ENCODE measurements around the gene UNC5C. TPM values are rescaled to one million over a fixed set of nuclear protein-coding genes. Genes with fewer than 3 reads are reported as not detected.

Gene UNC5C
- total RNA-seq, 2 experiments from 2014 or later, result not detected

DNA sequence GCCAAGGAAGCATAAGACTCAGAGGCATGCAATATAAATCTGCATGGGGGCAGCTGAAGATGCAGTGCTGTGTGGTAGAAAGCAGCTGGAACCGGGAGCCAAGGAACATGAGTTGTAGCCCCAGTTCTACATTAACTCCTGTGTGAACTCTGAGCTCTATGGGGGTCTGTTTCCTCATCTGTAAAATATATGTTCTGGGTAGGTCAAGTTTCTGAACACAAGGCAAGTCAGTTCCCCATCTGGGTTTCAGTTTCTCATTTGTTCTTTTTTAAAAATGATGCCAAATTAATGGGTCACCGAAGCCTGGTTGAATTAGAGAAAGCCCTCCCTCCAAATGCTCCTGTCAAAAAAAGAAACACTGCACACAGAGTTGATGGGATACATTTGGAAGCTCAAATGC lies 24.0 kb downstream of the UNC5C start:
- Histone ChIP-seq H3K4me1 (ENCODE audit: insufficient read depth, low read length, poor library complexity, severe bottlenecking) (no peaks in the 10 kb centered on the region), H3K9me3 (ENCODE audit: low read length) (no peaks in the 10 kb centered on the region), H3K27ac (ENCODE audit: low read depth, low read length, poor library complexity, severe bottlenecking) (no peak overlapping the region), H3K79me2 (ENCODE audit: insufficient read depth, low read depth, low read length) (no peaks in the 10 kb centered on the region), H3K4me3 (ENCODE audit: low read depth, low read length, poor library complexity, severe bottlenecking) (no peak overlapping the region), H3K36me3 (ENCODE audit: insufficient read depth, low read length) (no peaks in the 10 kb centered on the region), H3K9me2 (ENCODE audit: insufficient read depth, low read length) (no peaks in the 10 kb centered on the region), H4K20me1 (ENCODE audit: insufficient read depth, low read length) (no peaks in the 10 kb centered on the region), H3K4me2 (ENCODE audit: low read length) (no peak overlapping the region), H2AFZ (ENCODE audit: low read length) (no peak overlapping the region)
- POLR2A ChIA-PET, result no interaction called here
- CTCF ChIA-PET (ENCODE audit: unreplicated experiment), result no interaction called here
- DNase-seq (ENCODE audit: low spot score), result no peak
- intact Hi-C loops (cut with micrococcal nuclease; ENCODE audit: unreplicated experiment), result no loop called here
- BruUV-seq (replicated peaks), result no TSS peak
- no peak for TF ChIP-seq EZH2phosphoT487 (IDR thresholded peaks at IDR 0.05; ENCODE audit: borderline replicate concordance, low read depth, low read length)
- TF ChIP-seq, protein P1, sequence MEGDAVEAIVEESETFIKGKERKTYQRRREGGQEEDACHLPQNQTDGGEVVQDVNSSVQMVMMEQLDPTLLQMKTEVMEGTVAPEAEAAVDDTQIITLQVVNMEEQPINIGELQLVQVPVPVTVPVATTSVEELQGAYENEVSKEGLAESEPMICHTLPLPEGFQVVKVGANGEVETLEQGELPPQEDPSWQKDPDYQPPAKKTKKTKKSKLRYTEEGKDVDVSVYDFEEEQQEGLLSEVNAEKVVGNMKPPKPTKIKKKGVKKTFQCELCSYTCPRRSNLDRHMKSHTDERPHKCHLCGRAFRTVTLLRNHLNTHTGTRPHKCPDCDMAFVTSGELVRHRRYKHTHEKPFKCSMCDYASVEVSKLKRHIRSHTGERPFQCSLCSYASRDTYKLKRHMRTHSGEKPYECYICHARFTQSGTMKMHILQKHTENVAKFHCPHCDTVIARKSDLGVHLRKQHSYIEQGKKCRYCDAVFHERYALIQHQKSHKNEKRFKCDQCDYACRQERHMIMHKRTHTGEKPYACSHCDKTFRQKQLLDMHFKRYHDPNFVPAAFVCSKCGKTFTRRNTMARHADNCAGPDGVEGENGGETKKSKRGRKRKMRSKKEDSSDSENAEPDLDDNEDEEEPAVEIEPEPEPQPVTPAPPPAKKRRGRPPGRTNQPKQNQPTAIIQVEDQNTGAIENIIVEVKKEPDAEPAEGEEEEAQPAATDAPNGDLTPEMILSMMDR (conservative IDR thresholded peaks at IDR 0.05; ENCODE audit: low read length), result no peak

DNA sequence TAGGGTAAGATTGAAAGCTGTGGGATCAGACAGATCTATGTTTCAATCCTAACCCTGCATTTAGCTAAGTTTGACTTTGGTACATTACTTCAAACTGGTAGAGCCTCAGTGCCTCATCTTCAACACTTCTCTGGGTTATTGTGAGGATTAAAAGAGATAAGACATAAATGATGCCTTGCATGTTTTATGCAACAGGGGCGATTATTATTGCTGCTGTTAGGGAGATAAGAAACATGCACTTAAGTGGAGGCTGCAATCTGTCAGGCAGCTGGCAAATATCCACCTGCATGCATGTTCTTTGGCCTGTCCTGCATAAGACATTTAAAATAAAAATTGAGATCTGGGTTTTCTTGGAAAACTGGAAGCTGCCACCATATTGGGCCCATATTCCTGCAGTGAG lies 24.6 kb downstream of the UNC5C start:
- Histone ChIP-seq H3K9me3 (ENCODE audit: low read length) (no peaks in the 10 kb centered on the region), H4K20me1 (ENCODE audit: insufficient read depth, low read length) (no peaks in the 10 kb centered on the region), H3K9me2 (ENCODE audit: insufficient read depth, low read length) (no peaks in the 10 kb centered on the region), H3K4me3 (ENCODE audit: low read depth, low read length, poor library complexity, severe bottlenecking) (no peak overlapping the region), H3K79me2 (ENCODE audit: insufficient read depth, low read depth, low read length) (no peaks in the 10 kb centered on the region), H3K4me1 (ENCODE audit: insufficient read depth, low read length, poor library complexity, severe bottlenecking) (no peaks in the 10 kb centered on the region), H2AFZ (ENCODE audit: low read length) (no peak overlapping the region), H3K4me2 (ENCODE audit: low read length) (no peak overlapping the region), H3K36me3 (ENCODE audit: insufficient read depth, low read length) (no peaks in the 10 kb centered on the region), H3K27ac (ENCODE audit: low read depth, low read length, poor library complexity, severe bottlenecking) (no peak overlapping the region)
- ChIA-PET POLR2A (no interaction called here), CTCF (ENCODE audit: unreplicated experiment) (no interaction called here)
- intact Hi-C loops (cut with micrococcal nuclease; ENCODE audit: unreplicated experiment), result no loop called here
- no peak for DNase-seq (ENCODE audit: low spot score)
- TF ChIP-seq, protein P1 (conservative IDR thresholded peaks at IDR 0.05; ENCODE audit: low read length), result no peak
- TF ChIP-seq EZH2phosphoT487 (IDR thresholded peaks at IDR 0.05; ENCODE audit: borderline replicate concordance, low read depth, low read length), result no peak
- no TSS peak for BruUV-seq (replicated peaks)

DNA sequence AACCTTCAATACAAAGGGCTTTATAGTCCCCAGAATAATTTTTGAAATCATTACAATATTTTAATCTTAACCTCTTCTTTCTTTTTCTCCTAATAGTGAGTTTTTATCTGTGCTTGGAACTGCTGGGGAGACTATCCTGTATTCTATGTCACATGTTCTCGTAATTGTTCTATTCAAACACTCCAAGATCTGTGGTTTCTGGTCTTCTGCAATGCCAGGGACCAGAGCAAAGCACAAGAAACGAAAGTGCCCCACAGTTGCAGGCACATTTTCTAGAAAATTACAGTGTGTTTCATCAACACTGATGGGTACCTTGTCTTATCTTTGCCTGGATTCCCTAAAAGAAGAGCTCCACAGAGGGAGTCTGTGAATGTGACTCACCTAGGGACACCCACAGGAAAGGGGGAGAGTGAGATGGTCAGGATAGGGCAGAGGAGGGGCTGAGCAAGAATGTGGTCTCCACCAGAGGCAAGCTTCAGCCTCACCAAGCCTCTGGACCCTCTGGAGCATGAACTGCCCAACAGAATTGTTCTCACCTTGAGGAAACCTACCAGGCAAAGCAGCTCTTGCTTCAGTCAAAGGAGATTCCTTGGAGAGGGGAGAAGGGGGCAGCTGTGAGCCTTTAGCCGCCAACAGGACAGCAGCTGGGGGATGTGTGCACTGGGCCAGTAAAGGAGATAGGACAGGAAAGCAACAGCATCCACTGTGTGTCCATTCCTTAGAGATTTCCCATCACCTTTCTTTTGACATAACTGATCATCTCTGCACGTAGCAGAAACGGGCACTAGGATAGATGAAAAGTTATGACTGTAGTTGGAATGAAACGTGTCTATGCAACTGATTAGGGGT lies 25.9 kb downstream of the UNC5C start:
- no peak for DNase-seq (ENCODE audit: low spot score)
- Histone ChIP-seq H3K79me2 (ENCODE audit: insufficient read depth, low read depth, low read length) (no peaks in the 10 kb centered on the region), H3K27ac (ENCODE audit: low read depth, low read length, poor library complexity, severe bottlenecking) (no peak overlapping the region), H4K20me1 (ENCODE audit: insufficient read depth, low read length) (no peaks in the 10 kb centered on the region), H3K4me2 (ENCODE audit: low read length) (no peak overlapping the region), H3K36me3 (ENCODE audit: insufficient read depth, low read length) (no peaks in the 10 kb centered on the region), H3K4me3 (ENCODE audit: low read depth, low read length, poor library complexity, severe bottlenecking) (no peak overlapping the region), H3K9me2 (ENCODE audit: insufficient read depth, low read length) (no peaks in the 10 kb centered on the region), H3K4me1 (ENCODE audit: insufficient read depth, low read length, poor library complexity, severe bottlenecking) (no peaks in the 10 kb centered on the region), H3K9me3 (ENCODE audit: low read length) (no peaks in the 10 kb centered on the region), H2AFZ (ENCODE audit: low read length) (no peak overlapping the region)
- ChIA-PET CTCF (ENCODE audit: unreplicated experiment) (no interaction called here), POLR2A (no interaction called here)
- TF ChIP-seq, protein P1 (conservative IDR thresholded peaks at IDR 0.05; ENCODE audit: low read length), result no peak
- BruUV-seq (replicated peaks), result no TSS peak
- intact Hi-C loops (cut with micrococcal nuclease; ENCODE audit: unreplicated experiment), result no loop called here
